Tibial artery (tissue), 4 donors: ENCODE data around the gene TAF1A.

Experiments used
- DNase-seq, 2 donors: peaks; one replicate each; pipeline ENCODE4 v3.0.0-alpha.2; 2019
- H3K27ac ChIP-seq, 2 donors: fragments of 200-600 bp; sonication (generic) in 1 of 2; 1 replicate in 1 of 2; 2 replicates in 1 of 2; pipeline ENCODE4 v1.5.1; 2018 to 2019; ENCODE audit warnings: mild to moderate bottlenecking in 1 of 2
- H3K27me3 ChIP-seq, 2 donors: fragments of 200-600 bp; sonication (generic) in 1 of 2; one replicate each; pipeline versions ENCODE4 v1.5.1 to v1.6.0; 2016 to 2019
- H3K36me3 ChIP-seq, 3 donors: fragments of 200-600 bp; sonication (generic) in 2 of 3; one replicate each; pipeline ENCODE4 v1.5.1; 2016 to 2019; ENCODE audit warnings: mild to moderate bottlenecking in 2 of 3
- H3K4me1 ChIP-seq, 4 donors: fragments of 200-600 bp; sonication (generic) in 2 of 4; 1 replicate in 3 of 4; 2 replicates in 1 of 4; pipeline ENCODE4 v1.5.1; 2016 to 2019
- H3K4me3 ChIP-seq, 2 donors: fragments of 200-600 bp; sonication (generic) in 1 of 2; 1 replicate in 1 of 2; 2 replicates in 1 of 2; pipeline ENCODE4 v1.5.1; 2018 to 2019; ENCODE audit warnings: mild to moderate bottlenecking in 2 of 2
- H3K9me3 ChIP-seq, 3 donors: fragments of 200-600 bp; sonication (generic) in 1 of 3; one replicate each; pipeline ENCODE4 v1.5.1; 2016 to 2019
- intact Hi-C: fragments of 100-400 bp; cut with DNase I; formaldehyde crosslinking; loops from one replicate; pipeline ENCODE4 v1.15.0; 2023; ENCODE audit warnings: low total_unique reads
- TF ChIP-seq, protein P1 (sequence below), 2 experiments: fragments of 200-600 bp in 1 of 2; fragments of 450-650 bp in 1 of 2; IDR thresholded peaks; one replicate each; pipeline ENCODE4 v1.5.1; 2017 to 2019; ENCODE audit warnings: antibody characterized with exemption in 2 of 2, mild to moderate bottlenecking in 1 of 2, moderate library complexity in 1 of 2

The TAF1A gene

DNA sequence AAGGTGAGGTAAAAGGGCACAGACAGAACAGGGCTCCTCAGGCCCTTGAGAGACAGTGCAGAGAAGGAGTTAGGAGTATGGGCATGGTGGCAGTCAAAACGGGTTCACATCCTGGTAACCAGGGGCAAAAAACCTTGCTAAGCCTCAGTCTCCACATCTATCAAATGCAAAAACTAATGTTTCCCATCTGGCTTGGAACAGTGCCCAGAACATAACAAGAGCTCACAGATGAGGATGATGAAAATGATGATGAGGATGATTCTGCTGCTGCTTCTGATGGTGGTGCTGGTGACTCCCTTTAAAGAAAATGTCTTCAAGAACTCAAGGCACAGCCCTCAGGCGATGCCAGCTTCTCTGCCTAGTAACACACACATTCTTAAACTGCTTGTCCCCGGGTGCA is 65.9 kb downstream of the TAF1A start:
- no peaks in the 10 kb centered on the region for H3K36me3 ChIP-seq
- DNase-seq = no peak
- H3K4me1 ChIP-seq = no peaks in the 10 kb centered on the region
- no peaks in the 10 kb centered on the region for H3K9me3 ChIP-seq
- no peaks in the 10 kb centered on the region for H3K27me3 ChIP-seq
- no peak overlapping the region for H3K27ac ChIP-seq
- intact Hi-C loops = no loop called here
- TF ChIP-seq, protein P1, sequence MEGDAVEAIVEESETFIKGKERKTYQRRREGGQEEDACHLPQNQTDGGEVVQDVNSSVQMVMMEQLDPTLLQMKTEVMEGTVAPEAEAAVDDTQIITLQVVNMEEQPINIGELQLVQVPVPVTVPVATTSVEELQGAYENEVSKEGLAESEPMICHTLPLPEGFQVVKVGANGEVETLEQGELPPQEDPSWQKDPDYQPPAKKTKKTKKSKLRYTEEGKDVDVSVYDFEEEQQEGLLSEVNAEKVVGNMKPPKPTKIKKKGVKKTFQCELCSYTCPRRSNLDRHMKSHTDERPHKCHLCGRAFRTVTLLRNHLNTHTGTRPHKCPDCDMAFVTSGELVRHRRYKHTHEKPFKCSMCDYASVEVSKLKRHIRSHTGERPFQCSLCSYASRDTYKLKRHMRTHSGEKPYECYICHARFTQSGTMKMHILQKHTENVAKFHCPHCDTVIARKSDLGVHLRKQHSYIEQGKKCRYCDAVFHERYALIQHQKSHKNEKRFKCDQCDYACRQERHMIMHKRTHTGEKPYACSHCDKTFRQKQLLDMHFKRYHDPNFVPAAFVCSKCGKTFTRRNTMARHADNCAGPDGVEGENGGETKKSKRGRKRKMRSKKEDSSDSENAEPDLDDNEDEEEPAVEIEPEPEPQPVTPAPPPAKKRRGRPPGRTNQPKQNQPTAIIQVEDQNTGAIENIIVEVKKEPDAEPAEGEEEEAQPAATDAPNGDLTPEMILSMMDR (IDR thresholded peaks at IDR 0.05) = no peak
- no peak overlapping the region for H3K4me3 ChIP-seq

DNA sequence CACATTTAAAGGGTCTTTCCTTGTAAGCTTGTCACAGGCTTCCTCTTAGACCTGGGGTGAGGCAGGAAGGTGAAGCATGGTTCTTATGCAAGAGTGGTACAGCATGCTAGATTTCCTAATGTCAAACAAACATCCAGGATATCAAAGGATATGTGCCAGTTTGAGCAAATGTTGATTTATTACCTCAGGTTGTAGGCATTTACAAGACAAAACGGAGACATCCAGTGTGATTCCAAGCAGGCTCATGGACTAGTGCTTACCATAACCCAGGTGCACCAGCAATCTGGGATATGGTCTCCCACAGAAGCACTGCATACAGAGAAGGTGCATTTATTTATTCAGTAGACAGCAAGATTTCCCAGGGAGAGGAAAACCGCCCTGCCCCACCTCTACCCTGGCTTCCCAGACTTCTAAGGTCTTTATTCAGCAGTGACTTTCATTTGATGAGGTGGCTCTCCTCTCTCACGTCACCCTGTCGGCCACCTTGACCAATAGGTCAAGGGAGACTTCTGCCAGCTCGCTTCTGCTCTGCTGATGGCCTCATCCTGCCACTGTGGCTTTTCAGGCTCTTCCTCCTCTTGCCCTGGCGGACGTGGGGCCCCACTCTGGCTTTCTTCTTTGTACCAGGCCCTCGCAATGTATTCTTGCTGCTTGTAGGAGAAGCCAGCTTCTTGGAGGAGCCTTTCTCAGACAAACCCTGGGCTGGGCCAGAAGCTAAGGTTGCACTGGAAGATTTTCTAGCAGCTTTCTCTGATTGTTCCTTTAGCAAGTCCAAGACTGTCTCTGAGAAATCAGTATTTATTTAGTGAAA is 67.4 kb downstream of the TAF1A start:
- no peak overlapping the region for H3K4me3 ChIP-seq
- no peaks in the 10 kb centered on the region for H3K36me3 ChIP-seq
- no peak overlapping the region for H3K27ac ChIP-seq
- DNase-seq = no peak
- H3K27me3 ChIP-seq = no peaks in the 10 kb centered on the region
- H3K4me1 ChIP-seq = no peaks in the 10 kb centered on the region
- intact Hi-C loops = no loop called here
- TF ChIP-seq, protein P1 (IDR thresholded peaks at IDR 0.05) = no peak
- no peaks in the 10 kb centered on the region for H3K9me3 ChIP-seq

DNA sequence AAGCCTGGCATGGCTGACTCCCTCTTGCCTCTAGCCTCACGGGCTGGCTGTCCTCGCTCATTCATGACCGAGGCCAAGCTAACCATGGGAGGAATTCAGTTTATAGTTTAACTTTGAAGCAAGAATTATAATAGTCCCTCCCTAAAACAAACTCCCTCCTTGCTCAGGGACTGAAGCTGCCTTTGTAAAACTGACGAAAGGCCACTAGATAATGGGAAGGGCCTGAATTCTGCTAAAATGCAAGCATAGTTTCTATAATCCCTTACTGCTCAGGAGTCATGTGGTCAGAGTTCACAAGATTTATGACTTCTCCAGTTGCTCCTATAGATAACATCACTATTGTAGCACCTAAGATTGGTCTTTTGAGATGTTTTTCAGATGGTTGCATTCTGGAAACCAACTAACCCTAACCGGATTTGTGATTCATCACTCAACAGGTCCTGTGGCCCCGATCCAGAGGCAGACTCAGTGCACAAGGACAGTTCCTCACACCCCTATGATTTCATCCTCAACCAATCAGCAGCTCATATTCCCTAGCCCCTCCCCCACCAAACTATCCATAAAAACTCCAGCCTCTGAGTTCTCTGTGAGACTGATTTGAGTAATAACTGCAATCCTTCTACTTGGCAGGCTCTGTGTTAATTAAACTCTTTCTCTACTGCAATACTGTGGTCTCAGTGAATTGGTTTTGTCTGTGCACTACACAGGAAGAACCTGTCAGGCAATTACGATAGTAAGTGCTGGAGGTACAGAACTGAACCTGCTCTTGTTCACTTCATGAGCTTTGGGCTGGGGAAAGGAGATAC is 68.2 kb downstream of the TAF1A start:
- Histone ChIP-seq H3K4me1 (no peaks in the 10 kb centered on the region), H3K36me3 (no peaks in the 10 kb centered on the region), H3K27me3 (no peaks in the 10 kb centered on the region), H3K27ac (no peak overlapping the region), H3K4me3 (no peak overlapping the region), H3K9me3 (no peaks in the 10 kb centered on the region)
- no peak for DNase-seq
- intact Hi-C loops = no loop called here
- TF ChIP-seq, protein P1 (IDR thresholded peaks at IDR 0.05) = no peak
